ENCODE measurements around the gene NGFR.

NGFR gene

DNA sequence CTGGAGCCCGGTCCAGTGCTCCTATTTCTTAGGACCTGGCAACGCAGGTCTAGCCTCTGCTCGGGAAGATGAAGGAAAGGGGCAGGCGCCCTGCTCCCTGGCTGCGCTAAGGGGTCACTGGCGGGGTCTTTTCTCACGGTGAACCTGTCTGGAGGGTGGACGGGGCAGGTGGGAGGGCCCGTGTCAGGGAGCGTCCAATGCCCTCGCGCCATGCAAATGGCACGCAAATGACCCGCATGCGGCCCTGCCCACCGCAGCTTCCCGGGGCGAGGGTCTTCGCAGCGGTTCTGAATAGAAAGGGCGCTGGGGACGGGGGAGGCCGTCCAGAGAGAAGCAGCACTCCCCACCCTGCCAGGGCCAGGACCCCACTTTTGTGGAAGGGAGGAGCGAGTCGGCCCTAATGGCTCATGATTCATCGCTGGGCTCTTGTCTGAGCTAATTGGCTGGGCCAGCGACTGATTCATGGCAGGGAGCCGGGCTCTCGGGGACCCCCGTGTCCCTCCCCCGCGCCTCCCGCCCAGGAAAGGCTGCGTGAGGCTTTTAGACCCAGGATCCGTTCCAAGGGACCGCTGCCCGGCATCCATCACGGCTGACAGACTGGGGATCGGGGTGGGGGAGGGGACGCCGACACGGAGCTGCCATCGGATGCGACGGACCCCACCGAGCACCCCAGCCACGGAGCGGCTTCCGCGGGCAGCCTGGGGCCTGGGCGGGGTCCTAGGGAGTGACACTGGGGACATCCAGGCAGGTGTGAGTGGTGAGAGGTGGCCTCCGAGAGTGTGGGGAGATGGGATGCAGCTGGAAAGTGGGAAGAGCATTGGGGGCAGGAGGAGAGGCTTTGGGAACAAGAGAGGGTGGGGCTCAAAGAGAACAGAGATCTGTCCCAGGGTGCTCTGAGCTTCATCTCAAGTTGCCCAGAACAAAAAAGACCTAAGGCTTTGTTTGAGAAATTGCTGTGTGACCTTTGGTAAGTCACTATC is 25.0 kb upstream of the NGFR start:
- DNase-seq = no peak

DNA sequence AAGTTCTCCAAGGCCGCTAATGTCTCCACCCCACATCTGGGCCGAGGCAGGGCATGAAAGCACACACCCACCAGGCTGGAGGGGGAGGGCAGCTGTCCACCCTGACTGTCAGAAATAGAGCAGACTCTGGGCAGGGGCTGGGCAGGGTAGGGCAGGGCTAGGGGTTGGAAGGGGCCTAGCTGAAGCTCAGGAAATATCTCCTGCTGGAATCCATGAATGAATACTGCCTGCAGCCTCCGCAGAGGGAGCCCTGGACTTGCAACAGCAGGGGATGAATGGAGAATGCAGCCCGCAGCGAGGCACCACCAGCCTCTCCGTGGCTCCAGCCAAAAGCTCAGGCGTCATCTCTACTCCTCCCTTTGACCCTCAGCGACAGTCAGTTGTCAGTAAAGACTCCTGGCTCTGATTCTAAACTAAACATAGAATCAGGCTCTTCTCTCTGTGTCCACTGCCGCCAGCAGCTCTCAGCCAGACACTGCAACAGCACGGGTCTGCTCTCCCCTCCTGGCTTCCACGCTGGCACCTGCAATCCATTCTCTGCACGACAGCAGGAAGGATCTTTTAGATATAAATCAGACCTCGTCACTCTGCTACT is 23.9 kb upstream of the NGFR start:
- no peak for DNase-seq

DNA sequence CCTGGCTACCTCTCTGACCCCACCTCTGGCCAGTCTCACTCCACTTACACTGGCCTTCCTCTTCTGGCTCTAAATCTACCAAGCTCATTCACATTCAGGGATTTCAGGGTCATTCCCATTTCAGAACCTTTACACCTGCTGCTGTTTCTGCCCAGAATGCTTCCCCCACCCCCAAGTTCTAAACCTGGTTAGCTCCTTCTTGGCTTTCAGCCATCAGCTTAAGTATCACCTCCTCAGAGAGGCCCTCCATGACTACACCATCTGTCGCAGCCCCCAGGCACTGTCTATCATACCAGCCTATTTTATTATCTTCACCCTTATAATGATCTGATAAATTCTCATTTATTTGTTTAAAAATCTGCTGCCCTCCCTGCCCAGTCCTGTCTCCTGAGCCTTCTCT is 23.3 kb upstream of the NGFR start:
- no peak for DNase-seq

DNA sequence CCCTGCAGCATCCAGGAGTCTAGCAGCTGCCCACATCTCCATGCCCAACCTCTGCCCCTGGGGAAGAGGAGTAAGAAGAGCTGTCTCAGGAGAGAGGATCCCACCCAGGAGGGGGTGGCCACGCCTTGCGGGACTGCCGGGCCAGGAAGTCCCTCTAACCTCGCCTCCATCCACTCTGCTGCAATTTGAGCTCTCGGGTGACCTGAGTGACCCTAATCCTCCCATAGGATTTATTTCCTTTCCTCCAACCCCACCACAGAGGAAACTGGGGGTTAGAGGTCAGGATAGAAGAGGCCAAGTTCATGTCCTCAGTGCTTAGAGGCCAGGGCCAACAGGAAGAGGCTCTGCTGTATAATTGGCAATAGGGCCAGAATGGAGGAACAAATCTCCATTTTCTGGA is 22.6 kb upstream of the NGFR start:
- DNase-seq = no peak

DNA sequence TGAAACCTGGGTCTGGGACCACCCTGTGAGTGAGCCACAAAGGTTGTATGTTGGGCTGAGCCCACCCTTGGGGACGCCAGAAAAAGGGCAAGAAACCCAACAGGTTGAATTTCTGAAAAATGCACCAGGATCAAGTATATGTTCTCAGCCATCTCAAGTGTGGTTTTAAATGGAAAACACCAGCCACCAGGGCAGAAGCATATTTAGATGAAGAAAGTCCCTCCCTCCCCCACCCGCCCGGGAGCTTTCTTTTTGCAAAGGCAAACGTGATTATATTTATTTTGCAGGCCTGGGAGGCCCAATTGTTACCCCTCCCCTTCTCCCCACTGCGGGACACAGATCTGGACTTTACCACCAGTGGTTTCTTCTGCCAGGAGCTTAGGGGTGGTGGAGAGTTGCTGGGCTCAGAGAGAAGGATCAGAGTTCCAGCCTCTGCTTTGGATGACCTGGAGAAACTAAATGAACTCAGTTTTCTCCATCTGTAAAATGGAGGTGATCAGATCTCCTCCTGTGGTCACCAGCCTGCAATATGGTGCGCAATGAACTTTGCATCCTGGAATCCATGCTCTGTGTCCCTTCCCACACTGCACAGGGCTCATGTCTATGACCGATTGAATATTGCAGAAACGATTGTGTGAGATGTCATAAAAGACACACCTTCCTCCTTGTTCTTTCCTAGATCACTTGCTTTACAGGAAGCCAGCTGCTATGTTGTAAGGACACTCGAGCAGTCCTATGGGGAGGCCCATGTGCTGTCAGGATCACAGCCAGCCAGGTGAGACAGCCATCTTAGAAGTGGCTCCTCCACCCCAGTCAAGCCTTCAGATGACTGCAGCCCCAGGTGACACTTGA is 21.0 kb upstream of the NGFR start:
- no peak for DNase-seq

DNA sequence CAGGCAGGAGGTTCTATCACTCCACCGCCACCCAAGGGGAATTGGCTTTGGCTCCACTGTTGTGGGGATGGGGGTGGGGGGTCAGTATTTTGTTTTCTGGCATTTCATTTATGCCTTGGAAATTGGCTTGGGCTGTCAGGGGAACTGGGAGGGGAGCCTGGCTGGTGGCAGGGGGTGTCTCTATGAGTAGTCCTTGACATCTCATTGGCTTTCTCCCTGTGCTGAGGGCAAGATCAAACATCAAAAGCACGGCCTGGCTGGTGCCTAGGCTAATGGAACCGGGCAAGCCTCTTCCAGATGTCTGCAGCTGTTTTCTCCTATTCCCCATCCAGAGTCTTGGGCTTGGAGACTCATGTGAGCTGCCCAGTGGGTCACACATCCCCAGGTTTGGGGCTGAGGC is 17.4 kb upstream of the NGFR start:
- no peak for DNase-seq

DNA sequence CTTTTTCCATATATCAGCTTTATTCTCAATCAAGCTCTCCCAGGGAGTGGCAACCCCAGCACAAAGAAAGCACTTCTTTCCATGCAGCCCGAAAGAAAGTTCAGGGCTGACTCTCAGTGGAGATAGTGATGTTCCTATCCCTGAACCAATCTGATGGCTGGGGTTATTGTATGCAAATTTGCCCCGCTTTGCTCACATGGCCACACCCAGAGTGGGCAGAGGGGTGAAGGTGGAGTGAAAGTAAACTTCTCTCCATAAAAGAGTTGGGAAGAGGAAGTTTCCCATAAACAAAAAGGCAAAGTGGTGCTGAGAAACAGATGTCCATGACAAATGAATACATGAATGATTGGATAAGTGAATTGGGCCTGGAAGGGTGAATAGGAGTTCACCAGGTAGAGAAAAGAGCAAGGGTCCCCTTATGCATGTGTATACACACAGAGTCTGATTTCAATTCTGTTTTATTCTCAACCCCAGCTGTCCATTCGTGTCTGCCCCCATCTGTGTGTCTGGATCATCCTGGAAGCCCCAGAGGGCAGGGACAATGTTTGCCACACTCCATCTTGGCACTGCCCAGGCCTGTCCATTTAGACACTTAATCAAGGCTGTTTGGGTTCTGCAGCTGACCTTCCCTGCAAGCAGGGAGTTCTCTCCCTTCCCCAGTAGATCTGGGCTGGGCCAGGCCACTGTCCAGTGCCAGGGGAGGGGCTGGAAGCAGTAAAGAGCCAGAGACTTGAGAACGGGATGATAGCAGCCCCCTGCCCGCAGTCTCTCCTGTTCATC is 14.1 kb upstream of the NGFR start:
- DNase-seq = no peak

DNA sequence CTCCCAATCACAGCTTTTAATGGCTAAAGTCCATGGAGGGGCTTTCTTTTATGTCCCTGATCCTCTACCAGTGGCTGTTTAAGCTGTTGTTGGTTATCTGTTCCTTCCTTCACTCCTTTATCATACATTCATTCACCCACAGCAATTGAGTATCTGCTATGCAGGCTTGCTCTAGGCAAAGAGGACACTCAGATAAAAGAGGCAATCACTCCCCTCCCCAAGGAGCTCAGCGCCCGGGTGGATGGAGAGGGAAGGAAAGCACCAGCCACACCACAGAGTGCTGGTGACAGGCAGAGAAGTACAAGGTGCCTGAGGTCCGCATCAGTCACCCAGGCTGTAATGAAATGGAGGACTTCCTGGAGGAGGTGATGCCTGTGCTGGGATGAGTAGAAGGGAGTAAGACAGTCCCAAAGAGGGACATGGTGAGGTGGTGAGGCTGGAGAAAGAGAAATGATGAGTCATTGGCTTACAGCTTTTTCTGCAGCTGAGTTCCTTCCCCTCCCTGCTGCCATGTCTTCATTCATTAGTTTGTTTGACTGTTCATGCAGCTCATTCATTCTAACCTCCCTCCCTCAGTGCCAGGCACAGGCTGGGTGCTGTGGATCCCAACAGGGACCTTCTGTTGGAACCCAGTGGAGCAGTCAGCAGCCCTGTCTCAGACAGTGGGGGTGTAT is 12.8 kb upstream of the NGFR start:
- no peak for DNase-seq

DNA sequence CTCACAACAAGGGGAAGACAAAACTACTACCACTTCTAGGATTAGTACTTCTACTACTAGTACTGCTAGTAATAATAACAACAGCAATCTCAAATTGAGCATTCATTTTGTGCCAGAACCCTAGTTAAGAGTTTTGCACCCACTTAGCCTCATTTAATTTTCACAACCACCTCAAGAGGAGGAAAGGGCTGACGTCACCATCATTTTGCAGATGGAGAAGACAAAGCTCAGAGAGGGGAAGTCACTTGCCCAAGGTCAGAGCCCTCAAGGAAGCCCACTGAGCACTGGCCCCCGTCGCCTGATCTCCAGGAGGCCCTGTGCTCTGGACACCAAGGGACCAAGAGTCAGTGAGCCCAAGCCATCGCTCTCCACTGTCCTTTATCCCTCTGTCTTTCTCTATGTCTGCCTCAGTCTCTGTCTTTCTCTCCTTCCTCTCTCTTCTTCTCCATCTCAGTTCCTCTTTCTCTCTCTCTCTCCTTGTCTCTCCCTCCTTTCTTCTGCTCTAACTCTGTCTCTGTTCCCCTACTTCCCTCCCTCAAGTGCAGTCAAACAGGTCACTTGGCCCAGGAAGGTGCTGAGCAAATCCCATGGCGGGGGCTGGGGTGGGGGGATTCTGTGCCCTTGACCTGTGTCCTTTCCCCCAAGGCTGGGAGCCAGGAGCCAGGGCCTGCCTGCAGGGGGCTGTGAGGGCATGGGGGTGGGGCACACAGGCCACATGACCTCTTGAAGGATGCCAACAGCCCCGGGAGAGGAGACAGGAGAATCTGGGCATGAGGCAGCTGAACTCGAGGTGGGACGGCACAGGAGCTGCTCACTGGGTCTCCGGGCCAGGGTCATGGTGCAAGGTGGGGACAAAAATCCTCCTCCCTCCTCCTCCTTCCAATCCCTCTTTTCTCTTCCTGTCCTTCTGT is 11.2 kb upstream of the NGFR start:
- DNase-seq = no peak

DNA sequence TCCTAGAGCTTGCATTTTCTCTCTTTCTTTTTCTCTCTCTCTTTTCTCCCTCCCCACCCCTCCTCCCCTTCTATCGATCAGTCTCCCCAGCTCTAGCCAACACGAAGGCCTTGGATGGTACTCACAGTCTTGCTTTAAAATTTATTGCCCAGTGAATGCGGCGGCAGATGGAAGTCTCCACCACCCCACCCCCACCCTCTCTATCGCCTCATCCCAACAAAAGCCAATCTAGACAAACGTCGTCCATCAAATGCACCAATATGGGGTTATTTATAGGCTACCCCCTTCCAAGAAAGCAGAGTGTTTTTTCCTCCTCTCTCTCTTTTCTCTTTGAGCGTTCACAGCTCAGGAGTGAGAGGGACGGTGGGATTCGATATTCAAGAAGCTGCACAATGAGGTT is 10.5 kb upstream of the NGFR start:
- no peak for DNase-seq

DNA sequence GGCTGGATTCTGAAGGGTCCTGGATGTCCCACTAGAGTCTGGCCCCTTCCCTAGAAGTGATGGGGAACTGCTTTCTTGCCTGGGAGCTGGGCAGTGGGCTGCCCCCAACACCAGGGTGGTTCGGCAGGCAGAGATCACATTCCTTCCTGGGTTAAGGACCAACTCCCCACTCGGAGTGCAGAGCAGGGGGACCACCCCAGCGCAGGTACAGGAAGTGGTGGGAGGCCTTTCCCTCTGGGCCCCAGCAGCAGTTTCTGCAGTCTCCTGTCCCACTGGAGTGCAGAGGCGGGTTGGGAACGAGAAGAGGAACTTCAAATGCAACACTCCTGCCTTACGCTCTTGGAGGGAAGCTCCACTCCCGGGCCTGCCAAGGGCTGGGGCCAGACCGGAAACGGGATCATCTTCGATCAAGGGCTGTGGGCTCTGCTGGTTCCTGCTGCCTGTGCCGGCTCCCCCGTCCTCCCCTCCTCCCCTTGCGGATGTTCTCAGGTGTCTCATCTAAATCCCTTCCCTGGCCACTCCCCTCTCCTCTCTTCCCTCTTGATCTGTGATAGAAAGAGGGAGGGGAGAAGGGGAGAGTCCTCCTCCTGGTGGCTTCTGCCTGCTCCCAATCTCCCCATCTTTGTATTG is 9.0 kb upstream of the NGFR start:
- no peak for DNase-seq

DNA sequence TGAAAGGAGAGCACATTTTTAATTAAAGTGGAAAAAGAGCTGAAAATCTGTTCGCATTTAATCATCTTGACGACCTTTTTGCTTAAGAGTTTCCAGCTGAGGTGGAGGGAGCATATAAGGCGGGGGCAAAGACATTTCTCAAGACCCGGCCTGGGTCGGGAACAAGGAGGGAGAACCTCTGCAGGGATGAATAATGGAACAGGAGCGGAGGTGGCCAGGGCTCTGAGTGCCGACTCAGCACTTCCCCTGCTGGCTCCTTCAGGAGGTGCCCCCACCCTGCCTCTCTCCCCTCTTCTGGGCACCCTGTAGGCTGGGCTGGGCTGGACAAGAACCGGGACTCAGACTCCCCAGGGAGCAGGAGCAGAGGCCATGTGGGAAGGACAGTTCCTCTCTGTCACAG is 7.9 kb upstream of the NGFR start:
- no peak for DNase-seq

DNA sequence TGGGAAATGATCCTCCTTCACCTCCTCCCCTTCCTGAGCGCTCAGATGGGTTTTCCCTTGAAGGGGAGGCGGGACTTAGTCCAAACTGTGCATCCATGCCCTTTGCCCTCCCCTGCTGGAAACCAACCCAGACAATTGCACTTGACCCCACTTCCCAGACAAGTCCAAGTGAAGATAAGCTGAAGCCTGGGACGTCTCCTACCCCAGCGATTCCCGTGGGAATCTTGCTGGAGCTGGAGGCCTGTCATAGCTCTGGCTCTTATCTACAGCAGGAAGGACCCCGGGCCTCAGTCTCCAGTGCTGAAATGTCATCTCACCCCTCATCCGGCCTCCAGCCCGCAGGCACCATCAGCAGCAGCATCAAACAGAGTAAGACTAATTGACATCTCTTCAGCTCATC is 6.5 kb upstream of the NGFR start:
- no peak for DNase-seq

DNA sequence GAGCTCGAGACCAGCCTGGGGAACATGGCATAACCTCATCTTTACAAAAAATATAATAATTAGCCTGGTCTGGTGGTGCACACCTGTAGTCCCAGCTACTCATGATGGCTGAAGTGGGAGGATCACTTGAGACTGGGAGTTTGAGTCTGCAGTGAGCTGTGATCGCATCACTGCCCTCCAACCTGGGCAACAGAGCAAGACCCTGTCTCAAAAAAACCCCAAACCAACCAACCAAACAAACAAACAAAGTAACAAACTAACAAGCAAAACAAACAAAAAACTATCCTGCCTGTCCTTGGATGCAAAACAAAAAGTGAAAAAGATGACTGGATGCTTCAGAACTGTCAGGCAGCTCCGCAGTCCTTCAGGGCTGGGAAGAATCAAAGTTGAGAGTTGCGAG is 5.7 kb upstream of the NGFR start:
- DNase-seq = no peak

DNA sequence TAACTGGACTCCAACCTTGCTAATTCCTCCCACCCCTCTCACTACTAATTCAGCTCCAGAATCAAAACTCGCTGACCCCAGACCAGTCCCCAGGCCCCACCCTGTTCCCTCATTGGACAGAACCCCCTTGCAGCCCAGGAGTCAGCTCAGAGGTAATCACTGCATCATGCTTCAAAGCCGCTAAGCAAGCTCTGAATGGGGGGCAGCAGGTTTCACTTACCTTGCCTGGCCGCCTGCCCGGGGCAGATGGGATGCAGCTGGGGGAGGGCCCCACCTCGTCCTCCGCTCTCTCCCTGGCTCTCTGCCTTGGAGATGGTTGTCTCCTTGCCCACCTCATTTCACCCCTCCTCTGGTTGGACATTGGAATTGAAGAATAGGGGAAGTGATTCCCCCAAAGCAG is 4.8 kb upstream of the NGFR start:
- DNase-seq = no peak

DNA sequence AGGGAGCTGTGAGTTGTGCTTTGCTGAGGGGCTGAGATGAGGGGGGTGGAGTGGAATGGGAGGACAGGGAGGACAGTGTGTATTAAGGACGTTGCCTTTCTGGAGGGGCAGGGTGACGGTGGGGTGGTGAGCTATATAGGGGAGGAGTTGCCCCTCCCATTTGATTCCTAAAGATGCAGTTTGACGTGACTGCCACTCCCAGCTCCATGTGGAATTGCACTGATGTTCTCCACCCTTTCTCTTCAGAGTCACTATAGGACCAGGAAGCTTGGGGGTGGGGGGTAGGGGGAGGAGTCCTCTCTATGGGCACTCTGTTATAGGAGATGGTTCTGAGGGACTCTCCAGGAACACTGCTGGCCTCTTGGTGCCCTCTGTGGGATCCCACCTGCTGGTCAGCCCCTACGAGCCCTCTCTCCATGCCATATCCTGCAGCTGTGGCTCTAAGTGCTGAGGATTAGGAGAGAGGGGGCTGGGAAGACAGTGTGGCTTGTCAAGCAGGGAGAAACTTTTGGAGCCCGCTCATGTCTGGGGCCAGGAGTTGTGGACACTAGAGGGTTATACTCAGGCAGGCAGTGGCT is 3.8 kb upstream of the NGFR start:
- no peak for DNase-seq

DNA sequence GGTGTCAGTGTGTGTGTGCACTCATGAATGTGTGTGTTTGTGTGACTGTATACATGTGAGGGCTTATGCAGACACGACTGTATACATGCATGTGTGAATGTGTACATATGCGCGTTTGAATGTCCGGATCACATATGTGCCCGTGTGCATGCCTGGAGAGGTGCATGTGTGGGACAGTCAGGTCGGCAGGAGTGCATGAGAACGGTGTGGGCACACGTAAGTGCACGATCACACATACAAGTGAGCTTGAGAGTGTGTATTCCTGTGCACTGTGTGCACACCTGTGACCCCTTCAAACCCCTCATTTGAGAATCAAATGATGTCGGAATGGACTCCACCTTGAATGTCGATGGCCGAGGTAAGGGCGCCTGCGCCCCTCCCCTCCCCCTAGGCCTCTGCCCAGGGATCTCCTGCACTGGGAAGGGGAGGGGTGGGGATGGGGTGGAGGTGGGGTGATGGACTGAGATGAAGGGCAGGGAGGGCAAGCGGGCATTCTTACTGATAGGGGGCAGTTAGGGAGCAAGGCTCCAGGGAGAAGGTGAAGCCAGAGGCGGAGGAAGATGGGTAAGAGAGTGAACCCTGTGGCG is 601 bp upstream of the NGFR start:
- DNase-seq = peak in 1 of 6 experiments; percentile 29

DNA sequence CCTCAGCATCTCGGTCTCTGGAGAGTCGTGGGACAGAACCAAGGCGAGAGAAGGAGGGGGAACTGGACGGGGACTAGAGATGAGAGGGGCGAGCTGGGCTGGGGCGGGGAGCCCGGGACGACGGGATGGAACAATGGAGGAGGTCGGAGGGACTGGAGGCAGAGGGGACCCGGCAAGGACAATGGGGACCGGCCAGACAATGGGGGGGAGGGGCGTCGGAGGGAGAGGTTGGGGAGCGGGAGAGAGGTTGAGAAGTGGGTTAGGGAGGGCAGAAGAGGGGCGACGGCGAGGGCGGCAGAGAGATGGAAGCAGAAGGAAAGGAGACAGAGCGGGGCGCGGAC is 719 bp downstream of the NGFR start:
- peak in 1 of 6 experiments; percentile 29 for DNase-seq

DNA sequence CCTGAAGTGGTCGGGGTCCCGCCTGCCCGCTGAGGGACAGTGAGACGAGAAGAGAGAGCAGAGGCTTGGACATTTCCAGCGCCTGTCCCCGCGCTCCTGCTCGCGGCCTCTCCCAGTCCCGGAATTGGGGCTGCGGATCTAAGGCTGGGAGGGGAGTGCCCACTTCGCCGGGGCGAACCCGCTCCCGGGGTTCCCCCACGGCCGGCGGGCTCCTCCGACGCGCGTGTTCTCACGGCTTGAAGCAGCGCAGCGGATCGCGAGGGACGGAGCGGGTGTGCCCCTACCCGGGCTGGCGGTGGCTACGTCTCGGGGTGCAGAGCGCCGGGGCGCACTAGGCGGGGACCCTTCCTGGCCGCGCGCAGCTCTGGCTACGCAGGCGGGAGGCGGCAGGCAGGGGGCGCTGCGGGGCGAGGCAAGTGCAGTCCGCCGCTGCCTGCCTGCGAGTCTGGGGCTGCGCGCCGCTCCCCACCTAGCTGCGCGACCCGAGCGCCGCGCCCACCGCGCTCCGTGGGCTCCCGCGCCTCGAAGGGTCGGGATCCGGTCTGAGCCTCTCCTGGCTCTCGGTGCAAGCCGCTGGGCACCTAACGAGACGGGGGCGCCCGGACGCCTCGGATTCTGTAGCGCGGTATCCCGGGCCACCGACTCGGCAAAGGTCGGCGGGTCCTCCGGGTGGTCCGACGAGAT is 1.2 kb downstream of the NGFR start:
- DNase-seq = peak; percentile 60 to 81 (median 75)

DNA sequence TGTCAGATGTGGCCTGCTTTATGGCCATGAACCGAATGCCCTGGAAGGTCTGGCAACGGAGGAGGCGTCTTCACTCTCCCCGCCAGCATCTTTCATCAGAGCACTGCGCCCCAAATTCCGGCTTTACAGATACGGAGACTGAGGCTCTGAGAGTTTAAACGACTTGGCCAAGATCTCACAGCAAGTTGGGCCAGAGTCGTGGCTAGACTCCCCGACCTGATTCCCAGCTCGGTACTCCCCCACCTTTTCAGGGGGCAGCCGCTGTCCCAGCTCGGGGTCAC is 1.7 kb downstream of the NGFR start:
- DNase-seq = peak in 1 of 6 experiments; percentile 69
